GM19324 (cell line): ENCODE results near the gene ENTPD5.
"Not testable (repeated sequence)": the region's sequence is repeated elsewhere in the genome, so short reads cannot be mapped to it uniquely, and the experiment has no call there.

ENCODE experiments used
- ATAC-seq: cut with Tn5 transposase; IDR thresholded peaks from one replicate; pipeline ENCODE4 v1.9.1; 2021; ENCODE audit warnings: mild to moderate bottlenecking, moderate library complexity; ENCODE audit not compliant: unreplicated experiment, low FRiP score

ENTPD5 gene

DNA sequence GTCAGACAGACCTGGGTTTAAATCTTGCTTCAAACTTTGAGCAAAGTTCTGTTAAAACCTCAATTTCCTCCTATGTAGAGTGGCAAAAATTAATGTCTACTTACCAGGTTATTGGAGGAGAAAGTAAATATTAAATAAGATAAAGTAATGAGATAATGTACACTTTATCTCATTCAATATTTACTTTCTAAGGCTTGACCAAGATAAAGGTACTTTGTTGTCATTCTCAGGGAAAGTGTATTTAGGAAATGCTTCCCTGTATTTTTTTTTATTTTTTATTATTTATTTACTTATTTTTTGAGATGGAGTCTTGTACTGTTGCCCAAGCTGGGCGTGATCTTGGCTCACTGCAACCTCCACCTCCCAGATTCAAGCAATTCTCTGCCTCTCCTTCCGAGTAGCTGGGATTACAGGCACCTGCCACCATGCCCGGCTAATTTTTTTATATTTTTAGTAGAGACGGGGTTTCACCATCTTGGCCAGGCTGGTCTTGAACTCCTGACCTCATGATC, 73.9 kb downstream of the ENTPD5 start:
- ATAC-seq = no peak

DNA sequence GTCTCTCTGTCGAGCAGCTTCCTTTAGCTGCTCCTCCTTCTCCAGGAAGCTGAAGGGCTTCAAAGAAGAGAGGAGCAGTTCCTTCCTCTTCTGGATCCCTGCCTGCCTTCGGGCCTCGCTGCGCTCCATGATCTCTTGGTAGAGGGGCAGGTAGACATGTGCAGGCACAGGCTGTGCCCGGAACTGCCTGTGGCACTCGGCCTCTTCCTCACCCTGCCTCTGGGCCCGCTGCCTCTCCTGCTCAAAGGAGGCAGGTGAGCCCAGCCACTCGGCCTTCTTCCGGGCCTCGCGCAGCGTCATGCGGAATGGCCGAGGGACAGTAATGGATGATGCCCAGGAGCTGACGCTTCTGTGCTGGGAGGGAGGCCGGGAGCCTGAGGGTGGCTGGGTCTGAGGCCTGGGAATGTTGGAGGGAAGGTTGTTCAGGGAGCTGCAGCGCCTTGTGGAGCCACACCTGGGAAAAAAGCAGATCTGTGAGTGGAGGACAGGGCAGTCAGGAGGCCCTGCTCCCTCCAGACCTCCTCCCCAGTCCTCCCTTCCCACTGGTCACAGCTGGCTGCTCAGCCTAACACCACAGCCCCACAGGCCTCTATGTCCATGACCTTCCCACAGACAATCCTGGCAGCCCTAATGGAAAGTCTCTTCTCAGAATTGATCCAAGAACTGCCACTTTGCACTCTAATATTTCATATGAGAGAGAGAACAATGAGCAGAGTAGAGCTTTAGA, 74.5 kb downstream of the ENTPD5 start:
- no peak for ATAC-seq

DNA sequence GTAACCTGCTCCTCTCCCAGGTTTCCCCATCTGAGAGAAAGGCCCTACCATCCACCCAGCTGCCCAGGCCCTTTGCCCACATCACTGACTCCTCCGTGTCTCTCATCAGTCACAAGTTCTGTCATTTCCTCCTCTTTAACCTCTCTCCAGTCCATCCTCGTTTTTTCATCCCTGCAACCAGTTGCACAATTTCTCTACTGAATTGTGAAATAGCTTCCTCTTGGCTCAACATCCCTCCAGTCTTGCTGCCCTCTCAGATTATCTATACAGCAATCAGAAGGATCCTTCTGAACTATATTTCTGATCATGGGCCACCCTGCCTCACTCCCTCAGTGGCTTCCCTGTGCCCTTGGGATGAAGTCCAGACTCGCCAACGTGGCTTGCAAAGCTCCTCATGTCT, 76.0 kb downstream of the ENTPD5 start:
- ATAC-seq = no peak

DNA sequence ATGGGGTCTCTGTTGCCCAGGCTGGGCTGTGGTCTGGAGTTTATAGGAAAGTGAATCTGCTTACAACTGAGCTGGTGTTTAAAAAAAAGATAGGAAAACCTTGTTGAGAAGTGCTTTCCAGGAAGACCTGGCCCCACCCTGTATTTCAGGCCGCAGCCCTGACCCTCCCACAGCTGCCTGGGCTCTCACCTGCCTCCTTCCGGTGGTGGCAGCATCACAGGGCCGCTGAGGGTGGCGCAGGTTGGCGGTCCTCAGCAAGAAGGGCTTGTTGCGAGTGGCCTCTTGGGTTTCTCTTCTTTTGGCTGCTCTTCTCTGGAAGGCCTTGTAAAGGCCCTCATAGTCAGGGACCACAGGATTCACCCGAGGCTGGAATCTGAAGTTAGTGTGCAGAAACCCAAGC, 76.9 kb downstream of the ENTPD5 start:
- ATAC-seq = no peak

DNA sequence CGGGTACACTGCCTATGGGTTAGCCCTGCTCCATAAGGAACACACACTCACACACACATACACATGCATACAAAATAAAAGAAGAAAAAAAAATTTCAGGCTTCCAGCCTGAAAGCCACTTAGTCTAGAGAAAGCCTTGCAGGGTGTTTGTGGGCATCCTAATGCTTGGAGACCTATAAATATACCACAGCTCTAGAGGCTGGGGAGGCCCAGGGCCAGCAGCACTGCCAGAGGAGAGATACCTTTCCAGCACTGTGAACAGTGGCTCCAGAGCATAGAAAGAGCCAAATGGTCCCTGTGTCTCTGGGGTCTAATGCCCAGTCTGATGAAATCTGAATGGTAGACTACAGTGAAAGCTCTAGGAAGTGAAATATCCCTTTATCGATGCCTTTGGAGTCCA, 82.1 kb downstream of the ENTPD5 start:
- no peak for ATAC-seq

DNA sequence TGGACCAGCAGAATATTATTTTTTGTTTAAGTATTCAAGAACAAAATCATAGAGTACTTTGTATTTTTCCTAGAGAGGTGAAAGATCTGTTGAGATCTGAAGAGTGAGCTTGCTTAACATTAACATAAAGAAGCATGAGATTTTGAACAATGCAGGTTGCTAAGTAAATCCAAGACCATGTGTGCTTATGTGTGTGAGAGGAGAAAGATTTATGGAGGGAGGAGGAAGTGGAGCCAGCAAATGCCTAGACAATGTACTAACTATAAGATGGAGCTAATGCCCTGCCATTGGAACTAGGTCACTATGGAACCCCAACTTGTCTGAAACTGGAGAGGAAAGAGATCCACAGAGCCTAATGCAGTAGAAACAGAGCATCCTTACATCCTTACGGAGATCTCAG, 82.5 kb downstream of the ENTPD5 start:
- ATAC-seq = no peak

DNA sequence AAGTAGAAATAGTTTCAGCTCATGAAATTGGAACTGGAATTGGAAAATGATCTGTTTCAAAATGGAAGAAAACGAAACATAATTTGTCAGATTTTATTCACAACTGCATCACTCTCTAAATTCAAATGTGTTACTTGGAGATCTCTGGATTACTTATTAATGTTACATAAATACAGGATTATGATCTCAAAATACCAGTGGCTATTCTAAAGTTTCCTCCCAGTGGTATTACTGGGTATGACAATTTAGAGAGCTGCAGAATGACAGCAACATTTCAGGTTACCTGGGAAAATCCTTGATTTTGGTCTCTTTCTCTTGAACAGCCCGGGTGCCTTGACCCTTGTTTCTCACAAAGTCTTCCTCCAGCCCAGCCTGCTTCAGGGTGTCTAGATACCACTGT, 83.4 kb downstream of the ENTPD5 start:
- no peak for ATAC-seq

DNA sequence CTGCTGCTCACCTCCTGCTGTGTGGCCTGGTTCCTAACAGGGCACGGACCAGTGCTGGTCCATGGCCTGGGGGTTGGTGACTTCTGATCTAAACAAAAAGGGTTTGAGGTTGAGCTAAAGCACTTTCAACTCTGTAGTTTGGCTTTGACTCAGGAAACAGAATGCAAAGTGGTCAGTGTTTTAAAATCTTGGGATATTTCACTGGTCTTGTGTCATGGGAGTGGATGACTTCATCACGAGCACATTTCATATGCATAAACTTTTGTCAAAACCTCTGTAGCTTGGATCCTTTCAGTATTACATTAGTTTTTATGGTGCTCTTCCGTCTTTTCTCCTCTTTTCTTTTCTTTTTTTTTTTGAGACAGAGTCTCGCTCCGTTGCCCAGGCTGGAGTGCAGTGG, 94.8 kb downstream of the ENTPD5 start:
- ATAC-seq = no peak

DNA sequence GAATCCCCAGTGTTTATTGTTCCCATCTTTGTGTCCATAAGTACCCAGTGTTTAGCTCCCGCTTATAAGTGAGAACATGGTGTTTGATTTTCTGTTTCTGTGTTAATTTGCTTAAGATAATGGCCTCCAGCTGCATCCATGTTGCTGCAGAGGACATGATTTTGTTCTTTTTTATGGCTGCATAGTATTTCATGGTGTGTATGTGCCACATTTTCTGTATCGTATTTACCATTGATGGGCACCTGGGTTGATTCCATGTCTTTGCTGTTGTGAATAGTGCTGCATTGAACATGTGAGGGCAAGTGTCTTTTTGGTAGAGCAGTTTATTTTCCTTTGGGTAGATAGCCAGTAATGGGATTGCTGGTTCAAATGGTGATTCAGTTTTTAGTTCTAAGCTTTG, 99.6 kb downstream of the ENTPD5 start:
- ATAC-seq = not testable (repeated sequence)

DNA sequence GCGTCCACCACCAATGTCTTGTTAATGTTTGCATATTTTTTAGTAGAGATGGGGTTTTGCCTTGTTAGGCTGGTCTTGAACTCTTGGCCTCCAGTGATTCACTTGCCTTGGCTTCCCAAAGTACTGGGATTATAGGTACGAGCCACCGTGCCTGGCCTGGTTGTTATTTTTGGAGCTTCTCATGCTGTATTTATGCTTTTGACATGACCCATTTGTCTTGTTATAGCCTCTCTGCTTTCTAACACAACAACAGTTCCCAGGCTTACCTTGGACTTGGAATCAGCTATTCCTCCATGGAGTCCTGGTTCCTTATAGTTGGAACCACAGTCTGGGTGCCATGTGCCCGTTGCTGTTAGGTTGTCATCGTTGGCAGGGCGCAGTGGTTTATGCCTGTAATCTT, 102.8 kb downstream of the ENTPD5 start:
- ATAC-seq = no peak

DNA sequence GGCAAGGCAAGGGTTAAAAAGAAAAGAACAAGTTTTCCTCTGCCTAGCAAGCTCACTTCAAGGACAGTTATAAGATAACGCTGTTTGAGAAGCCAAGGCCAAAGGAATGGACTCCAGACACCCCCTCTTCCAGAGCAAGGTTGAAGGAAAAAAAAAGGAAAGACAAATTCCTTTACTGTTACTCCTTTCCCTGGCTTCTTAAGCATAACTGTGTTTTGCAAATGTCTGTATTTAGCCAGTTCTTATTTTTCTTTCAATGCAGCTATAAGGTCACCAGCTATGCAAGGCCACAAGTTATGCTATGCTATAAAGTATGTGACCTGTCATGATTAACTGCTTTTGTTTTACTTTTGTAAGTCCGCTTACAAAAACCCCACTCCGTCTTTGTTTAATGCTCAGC, 105.8 kb downstream of the ENTPD5 start:
- no peak for ATAC-seq

DNA sequence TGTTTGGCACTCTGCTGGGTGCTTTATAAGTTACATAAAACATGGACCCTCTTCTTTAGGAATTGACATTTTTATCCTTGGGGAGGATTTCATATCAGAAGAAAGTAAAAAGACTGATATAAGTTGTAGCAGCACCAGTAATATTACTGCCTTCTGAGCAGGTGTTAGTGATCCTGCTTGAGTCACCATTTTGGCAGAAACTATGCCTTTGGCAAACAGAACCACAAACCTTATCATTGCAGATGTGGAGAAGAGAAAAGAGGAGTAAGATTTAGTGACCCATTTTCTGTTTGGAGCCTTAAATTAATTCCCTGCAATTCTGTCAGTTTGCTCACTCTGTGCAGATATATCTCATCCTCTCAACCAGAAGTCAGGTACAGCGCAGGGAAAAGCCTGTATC, 109.4 kb downstream of the ENTPD5 start:
- ATAC-seq = no peak
